IMR-90 (cell line): Measurements from ENCODE around the gene ZBED4.

Source experiments
- CHD1 ChIP-seq: IDR thresholded peaks from 2 replicates; pipeline ENCODE4 v1.6.1; 2012; ENCODE audit warnings: low read depth, low read length, improper control_type of control experiment
- FOS ChIP-seq: fragments of 150-350 bp; IDR thresholded peaks from 2 replicates; pipeline ENCODE4 v1.6.1; 2016; ENCODE audit warnings: low read depth, low read length
- MAZ ChIP-seq: IDR thresholded peaks from 2 replicates; pipeline ENCODE4 v1.6.1; 2012; ENCODE audit warnings: low read depth, mild to moderate bottlenecking, low read length, improper control_type of control experiment, moderate library complexity, borderline replicate concordance
- NFE2L2 ChIP-seq: fragments of 150-350 bp; IDR thresholded peaks from 2 replicates; pipeline ENCODE4 v1.6.1; 2016; ENCODE audit warnings: low read depth, mild to moderate bottlenecking, low read length
- POLR2A ChIP-seq: IDR thresholded peaks from 2 replicates; pipeline ENCODE4 v1.6.1; 2012; ENCODE audit warnings: mild to moderate bottlenecking, low read depth, low read length
- RCOR1 ChIP-seq: IDR thresholded peaks from 2 replicates; pipeline ENCODE4 v1.6.1; 2012; ENCODE audit warnings: mild to moderate bottlenecking, low read length, improper control_type of control experiment; ENCODE audit not compliant: insufficient replicate concordance
- SMC3 ChIP-seq: fragments of 150-350 bp; IDR thresholded peaks from 2 replicates; pipeline ENCODE4 v1.6.1; 2016; ENCODE audit warnings: low read depth, mild to moderate bottlenecking, antibody characterized with exemption, low read length, moderate library complexity
- TF ChIP-seq, protein P1 (sequence below): conservative IDR thresholded peaks from 2 replicates; pipeline ENCODE4 v1.5.1; 2012; ENCODE audit warnings: mild to moderate bottlenecking, low read depth, low read length, improper control_type of control experiment

DNA sequence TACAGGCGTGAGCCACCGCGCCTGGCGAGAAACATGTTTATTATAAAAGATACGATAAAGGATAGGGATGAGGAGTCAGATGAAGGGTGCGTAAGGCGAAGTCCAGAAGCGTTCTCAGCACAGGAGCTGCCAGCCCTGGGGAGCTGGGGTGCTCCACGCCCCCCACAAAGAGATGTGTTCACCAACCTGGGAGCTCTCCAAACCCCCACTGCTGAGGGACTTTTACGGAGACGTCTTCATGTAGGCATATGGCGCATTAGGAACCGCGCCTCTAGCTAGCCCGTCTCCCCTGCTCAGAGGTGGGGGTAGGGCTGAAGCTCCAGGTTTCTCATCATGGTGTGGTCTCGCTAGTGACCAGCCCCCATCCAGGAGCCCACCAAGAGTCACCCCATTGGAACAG, 8.4 kb upstream of the ZBED4 start:
- TF ChIP-seq MAZ: no peak
- TF ChIP-seq RCOR1: no peak
- TF ChIP-seq POLR2A: no peak
- TF ChIP-seq, protein P1, sequence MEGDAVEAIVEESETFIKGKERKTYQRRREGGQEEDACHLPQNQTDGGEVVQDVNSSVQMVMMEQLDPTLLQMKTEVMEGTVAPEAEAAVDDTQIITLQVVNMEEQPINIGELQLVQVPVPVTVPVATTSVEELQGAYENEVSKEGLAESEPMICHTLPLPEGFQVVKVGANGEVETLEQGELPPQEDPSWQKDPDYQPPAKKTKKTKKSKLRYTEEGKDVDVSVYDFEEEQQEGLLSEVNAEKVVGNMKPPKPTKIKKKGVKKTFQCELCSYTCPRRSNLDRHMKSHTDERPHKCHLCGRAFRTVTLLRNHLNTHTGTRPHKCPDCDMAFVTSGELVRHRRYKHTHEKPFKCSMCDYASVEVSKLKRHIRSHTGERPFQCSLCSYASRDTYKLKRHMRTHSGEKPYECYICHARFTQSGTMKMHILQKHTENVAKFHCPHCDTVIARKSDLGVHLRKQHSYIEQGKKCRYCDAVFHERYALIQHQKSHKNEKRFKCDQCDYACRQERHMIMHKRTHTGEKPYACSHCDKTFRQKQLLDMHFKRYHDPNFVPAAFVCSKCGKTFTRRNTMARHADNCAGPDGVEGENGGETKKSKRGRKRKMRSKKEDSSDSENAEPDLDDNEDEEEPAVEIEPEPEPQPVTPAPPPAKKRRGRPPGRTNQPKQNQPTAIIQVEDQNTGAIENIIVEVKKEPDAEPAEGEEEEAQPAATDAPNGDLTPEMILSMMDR: no peak
- no peak for TF ChIP-seq FOS
- no peak for TF ChIP-seq NFE2L2
- TF ChIP-seq SMC3: no peak
- no peak for TF ChIP-seq CHD1
